Amygdala (tissue), 56 donors: ENCODE measurements around the gene AKAP5.
"Not testable (repeated sequence)": the region's sequence is repeated elsewhere in the genome, so short reads cannot be mapped to it uniquely, and the experiment has no call there.

Experiments
- DNase-seq, 56 donors: peaks; one replicate each; lab custom pipeline; 2025; lab: John Stamatoyannopoulos, UW

The AKAP5 gene

DNA sequence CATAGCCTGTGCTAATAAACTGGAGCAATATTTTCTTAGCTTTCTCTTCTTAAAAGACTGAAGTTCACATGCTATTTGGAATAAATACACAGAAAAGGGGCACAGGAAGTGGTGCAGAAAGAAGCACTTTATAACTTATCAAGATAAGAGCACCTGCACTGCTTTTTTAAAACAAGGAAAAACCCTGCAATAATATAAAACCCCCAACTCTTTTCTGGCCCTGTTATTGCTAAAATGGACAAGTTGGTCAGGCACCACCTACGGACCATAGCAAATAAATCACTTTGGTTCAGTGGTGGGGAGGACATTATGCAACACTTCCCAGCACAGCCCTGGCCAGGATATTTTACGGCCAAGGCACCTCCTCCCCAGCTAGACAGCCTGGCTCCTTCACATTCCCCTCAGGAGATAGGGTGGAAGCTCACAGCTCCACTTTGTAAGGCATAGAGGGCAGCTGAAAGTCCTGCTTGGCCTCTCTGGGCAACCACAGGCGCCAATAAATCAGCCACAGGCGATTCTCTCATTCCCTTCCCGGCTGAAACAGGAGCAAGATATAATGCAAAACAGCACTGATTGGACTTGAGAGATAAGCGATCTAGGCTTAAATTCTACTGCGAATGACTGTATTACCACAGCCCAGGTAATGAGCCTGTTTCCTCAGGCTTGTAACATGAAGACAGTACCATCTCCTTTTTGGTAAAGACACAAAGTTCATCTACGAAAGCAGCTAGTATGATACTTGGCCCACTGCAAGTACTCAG lies 36.3 kb downstream of the AKAP5 start:
- DNase-seq: peak in 4 of 56 donors; percentile 2 to 7 (median 6)

DNA sequence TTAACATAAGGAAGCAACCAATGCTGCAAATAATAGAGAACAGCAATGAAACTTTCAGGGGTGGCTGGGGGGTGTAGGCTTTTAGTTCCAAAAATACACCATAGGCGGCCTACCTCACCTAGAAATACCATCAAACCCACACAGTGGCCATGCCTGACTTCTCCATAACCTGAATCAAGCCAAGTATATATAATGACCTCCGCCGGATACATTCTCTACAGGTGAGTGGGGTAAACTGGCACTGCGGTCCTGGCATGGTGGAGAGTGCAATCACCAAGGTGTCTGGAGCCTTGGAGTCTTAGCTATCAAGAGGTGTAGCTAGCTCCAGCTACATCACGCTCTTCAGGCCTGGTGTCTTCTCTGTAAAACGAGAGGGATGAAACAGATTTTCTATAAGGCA lies 37.2 kb downstream of the AKAP5 start:
- DNase-seq: no peak

- DNase-seq: peak in 5 of 56 donors; percentile 33 to 72 (median 44)
Measured at GRCh38 chr14:64502887-64503433, 37.7 kb downstream of the AKAP5 start.

- DNase-seq: peak; percentile 55 to 96 (median 86)
Measured at GRCh38 chr14:64503434-64504309, 38.4 kb downstream of the AKAP5 start, which contains the start of gene ZBTB25. Gene ZBTB25, minus strand, starts transcription at chr14:64503838. Its CDS starts 13,305 bp downstream, at chr14:64490533.

DNA sequence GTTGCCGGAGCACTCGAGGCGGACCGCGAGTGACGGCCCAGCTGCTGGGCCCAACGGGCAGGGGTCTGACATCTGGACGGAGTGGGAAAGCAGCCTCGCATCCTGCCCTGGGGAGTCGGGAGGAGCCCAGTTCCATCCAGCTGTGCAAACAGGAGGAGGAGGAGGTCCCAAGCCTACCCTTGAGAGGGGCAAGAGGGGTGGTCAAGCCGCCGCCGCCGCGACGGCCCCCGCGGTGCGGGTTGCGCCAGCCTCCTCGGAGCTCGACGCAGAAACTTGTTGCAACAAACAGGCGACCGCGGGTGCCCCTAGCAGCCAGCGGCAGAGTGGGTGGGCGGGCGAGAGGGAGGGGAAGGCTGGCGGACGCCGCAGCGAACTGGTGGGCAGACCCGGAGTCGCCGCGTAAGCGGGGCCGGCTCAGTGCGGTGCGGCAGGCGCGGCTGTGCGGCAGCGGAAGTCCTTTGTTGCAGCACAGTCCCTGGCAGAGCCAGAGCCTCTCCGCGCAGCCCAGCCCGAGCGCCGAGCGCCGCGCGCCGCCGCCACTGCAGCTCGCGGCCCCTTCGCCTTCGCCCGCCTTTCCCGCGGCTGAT lies 39.1 kb downstream of the AKAP5 start, which contains the start of gene ZBTB1:
TSS of gene ZBTB1 (plus strand) at position 461 of the 587 bp plus-strand sequence. CDS start 16,735 bp downstream, outside the sequence.
- DNase-seq: peak in 55 of 56 donors; percentile 12 to 88 (median 73)

DNA sequence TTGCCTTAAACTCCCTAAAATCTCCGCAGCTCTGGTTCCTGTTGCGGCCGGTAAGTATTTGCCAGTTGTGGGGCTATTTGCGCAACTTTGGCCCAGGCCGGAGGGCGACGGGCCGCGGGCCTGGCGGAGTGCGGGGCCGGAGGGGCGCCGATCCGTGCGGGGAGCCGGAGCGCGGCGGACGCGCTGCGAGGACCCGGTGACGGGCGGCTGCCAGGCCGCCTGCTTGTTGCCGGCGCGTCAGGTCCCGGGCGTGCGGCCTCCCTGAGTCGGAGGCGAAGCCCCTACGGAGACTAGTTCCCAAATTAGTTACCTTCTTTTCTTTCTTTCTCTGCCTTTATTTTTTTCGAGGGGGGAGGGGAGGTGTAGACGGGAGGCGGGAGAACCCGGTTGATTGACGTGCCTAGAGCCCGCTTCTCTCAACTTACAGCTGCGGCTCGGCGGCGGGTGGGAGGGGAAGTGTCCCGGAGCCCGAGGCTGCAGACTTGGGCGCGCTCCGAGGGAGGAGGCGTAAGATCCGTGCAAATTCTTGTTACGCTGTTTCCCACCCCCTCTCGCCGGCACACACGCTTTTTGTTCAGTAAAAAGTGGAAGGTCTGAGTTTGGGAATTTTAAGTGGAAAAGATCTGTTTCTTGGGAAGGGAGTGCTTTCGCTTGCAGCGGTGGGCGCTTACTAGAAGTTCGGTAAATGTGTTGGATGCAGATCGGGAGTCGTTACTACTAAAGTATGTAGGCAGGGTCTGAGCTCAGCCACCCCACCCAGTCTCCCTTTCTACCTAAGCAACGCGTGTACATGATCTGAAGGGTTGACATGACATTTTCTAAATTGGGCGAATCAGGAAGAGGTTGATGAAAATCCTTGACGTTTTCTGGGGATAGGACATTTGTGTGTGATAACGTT lies 39.8 kb downstream of the AKAP5 start:
- DNase-seq: peak in 55 of 56 donors; percentile 21 to 89 (median 75)

GRCh38 chr14:64506721-64507120 lies 41.4 kb downstream of the AKAP5 start:
- no peak for DNase-seq

- DNase-seq: no peak
Measured at GRCh38 chr14:64507376-64508156, 42.3 kb downstream of the AKAP5 start.

DNA sequence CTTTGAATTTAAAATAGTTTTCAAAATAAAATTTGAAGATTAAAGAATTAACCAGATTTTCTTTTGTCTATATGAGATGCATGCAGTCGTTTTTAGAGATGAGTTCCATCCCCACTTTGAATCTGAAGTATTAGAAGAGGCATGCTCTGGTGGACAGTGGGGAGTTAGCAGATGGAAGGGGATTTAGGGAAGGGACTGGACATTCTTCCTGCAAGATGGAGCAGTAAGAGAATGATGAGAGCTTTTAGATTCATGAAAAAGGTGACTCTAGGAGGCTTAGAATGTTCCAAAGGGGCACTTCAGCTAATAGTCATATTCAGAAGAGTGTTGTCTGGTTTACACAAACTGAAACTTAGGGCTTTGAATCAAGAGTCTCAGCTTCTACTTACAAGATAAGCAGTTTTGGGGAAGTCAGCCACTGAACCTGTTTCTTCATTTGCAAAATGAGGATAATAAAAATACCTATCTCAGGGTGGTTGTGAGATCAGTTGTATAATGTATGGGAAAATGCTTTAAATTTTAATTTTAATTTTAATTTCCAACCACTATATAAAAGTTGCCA lies 43.0 kb downstream of the AKAP5 start:
- DNase-seq: no peak

GRCh38 chr14:64509036-64509435 lies 43.7 kb downstream of the AKAP5 start:
- no peak for DNase-seq

DNA sequence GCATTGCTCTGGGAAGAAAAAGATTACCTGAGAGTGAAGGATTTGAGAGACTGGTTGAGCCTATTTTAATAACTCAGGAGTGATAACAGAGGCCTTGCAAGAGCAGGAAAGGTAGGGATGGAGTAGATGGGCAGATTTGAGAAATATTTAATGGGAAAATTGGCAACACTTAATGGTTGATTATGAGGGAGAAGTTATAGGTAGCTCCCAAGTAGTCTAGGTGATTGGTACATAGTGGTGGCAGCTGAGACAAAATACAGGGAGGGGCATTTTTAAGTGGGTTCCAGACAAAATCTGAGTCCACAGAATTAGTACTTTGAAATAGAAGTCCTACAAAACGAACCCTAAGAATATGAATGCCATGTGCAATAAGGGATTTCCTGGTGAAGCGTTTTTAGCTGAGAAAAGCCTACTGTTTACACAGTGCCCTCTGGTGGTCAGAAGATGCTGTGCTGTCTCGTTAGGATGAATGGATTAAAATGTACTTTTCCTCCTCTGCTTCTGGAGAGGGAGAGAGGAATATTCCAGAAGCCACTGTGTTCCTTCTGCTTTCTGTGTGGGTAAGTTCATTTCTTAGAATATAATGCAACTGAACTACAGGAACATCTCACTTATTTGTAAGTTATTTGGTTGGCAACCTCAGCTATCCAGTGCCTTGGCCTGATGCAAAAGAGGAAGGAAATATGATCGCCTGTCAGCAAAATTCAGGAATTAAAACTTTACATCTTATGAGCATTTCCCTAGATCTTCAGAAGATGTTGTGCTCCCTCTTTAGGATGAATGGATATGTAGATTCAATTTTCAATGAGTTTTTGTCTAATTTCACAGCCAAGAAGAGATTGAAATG lies 45.7 kb downstream of the AKAP5 start:
- DNase-seq: peak in 36 of 56 donors; percentile 1 to 87 (median 29)

DNA sequence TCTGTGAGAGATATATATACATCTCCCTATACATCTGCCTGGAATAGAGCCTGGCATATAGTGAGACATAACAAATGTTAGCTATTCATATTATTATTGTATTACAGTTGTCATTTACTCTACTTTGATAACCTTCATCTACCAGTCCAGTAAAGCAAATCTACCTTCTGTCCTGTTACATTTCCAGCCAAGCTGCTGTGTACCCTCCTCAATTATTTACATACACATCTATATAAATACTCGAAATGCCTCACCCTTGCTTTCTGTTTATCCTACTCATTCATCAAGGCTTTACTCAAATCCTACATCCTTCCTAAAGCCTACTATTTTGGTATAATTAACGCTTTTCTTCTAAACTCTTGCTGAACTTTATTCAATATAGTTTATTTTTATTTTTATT lies 48.0 kb downstream of the AKAP5 start:
- no peak for DNase-seq

GRCh38 chr14:64515053-64515452 lies 49.8 kb downstream of the AKAP5 start:
- DNase-seq: no peak

- DNase-seq: no peak
Measured at GRCh38 chr14:64516969-64517368, 51.7 kb downstream of the AKAP5 start.

DNA sequence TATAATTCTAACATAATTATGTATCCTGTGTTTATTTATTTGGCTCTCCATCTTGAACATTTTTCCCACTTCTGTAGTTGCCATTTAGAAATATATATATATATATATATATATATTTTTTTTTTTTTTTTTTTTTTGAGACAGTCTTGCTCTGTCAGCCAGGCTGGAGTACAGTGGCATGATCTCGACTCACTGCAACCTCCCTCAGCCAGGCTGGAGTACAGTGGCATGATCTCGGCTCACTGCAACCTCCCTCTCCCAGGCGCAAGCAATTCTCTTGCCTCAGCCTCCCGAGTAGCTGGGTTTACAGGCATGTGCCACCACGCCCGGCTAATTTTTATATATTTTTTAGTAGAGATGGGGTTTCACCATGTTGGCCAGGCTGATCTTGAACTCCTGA lies 52.4 kb downstream of the AKAP5 start:
- DNase-seq: not testable (repeated sequence)

GRCh38 chr14:64518229-64518628 lies 52.9 kb downstream of the AKAP5 start:
- DNase-seq: no peak

GRCh38 chr14:64520699-64521098 lies 55.4 kb downstream of the AKAP5 start:
- DNase-seq: no peak
